Effector memory CD4-positive, alpha-beta T cell (primary cell): ENCODE data around the gene WIPF3.

ENCODE experiments used
- DNase-seq, 3 donors: peaks; one replicate each; pipeline ENCODE4 v3.0.0-alpha.2; 2020
- H3K27ac ChIP-seq: 2 replicates; pipeline ENCODE4 v1.7.0; 2013; ENCODE audit warnings: mild to moderate bottlenecking, low read length, moderate library complexity; ENCODE audit not compliant: insufficient read depth, poor library complexity, severe bottlenecking
- H3K27me3 ChIP-seq: replicated peaks from 2 replicates; pipeline ENCODE4 v1.7.0; 2013; ENCODE audit warnings: mild to moderate bottlenecking, low read length; ENCODE audit not compliant: insufficient read depth, control insufficient read depth, poor library complexity, severe bottlenecking
- H3K36me3 ChIP-seq: 2 replicates; pipeline ENCODE4 v1.7.0; 2013; ENCODE audit warnings: mild to moderate bottlenecking, low read length, moderate library complexity; ENCODE audit not compliant: control insufficient read depth, insufficient read depth
- H3K4me1 ChIP-seq: 2 replicates; pipeline ENCODE4 v1.7.0; 2013; ENCODE audit warnings: low read length, mild to moderate bottlenecking; ENCODE audit not compliant: control insufficient read depth, insufficient read depth, poor library complexity, severe bottlenecking
- H3K4me3 ChIP-seq: 2 replicates; pipeline ENCODE4 v1.7.0; 2013; ENCODE audit warnings: low read length, low read depth, mild to moderate bottlenecking; ENCODE audit not compliant: insufficient read depth, poor library complexity, severe bottlenecking
- H3K9me3 ChIP-seq: 2 replicates; pipeline ENCODE4 v1.7.0; 2013; ENCODE audit warnings: mild to moderate bottlenecking, low read length, moderate library complexity; ENCODE audit not compliant: control insufficient read depth

WIPF3 gene

DNA sequence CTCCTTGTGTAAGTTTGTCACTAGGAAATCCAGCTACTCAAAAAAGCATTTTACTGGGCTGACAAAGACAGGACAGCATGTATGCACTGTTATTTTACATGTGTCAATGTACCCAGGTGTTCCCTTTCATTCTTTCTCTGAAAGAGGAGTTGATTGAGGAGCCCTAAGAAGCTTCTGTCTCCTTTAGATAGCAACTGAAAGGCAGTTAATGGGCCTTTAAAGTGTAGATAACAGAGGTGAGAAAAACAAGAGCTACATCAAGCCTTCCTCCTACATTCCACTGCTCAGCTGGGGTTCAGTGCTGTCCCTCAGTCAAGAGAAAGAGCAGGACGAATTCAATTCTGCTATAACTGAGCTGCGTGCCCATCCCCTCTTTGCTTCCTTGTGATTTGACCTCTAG is 12.8 kb upstream of the WIPF3 start:
- H3K36me3 ChIP-seq: no peaks in the 10 kb centered on the region
- H3K4me1 ChIP-seq: no peaks in the 10 kb centered on the region
- DNase-seq: no peak
- no peaks in the 10 kb centered on the region for H3K27me3 ChIP-seq
- H3K4me3 ChIP-seq: no peak overlapping the region
- no peak overlapping the region for H3K27ac ChIP-seq
- no peaks in the 10 kb centered on the region for H3K9me3 ChIP-seq

DNA sequence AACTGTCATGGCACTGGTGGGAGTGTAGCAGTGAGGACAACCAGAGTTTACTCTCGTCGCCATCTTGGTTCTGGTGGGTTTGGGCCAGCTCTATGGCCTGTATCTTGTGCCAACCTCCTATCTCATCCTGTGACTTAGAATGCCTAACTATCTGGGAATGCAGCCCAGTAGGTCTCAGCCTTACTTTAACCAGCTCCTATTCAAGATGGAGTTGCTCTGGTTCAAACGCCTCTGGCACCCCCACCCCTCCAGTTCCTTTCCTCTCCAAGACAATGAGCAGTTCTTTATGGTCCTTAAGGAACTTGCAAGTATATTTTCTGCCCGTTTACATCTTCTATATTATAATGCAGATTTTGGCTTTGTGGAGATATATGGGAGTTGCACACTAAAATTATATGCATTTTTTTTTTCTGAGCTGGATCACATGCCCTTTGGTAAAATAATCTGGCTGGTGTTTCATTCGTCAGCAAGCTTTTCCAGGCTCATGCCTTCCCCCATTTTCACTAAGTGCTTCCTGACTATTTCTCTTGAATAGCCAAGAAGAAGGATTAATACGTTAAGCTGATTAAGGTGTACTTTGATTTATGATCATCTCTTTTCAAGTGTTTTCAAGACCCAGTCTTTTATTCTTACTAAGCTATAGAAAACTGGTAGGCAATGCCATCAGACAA is 11.2 kb upstream of the WIPF3 start:
- no peaks in the 10 kb centered on the region for H3K27me3 ChIP-seq
- DNase-seq: no peak
- H3K4me1 ChIP-seq: no peaks in the 10 kb centered on the region
- no peak overlapping the region for H3K4me3 ChIP-seq
- H3K27ac ChIP-seq: no peak overlapping the region
- no peaks in the 10 kb centered on the region for H3K36me3 ChIP-seq
- no peaks in the 10 kb centered on the region for H3K9me3 ChIP-seq

DNA sequence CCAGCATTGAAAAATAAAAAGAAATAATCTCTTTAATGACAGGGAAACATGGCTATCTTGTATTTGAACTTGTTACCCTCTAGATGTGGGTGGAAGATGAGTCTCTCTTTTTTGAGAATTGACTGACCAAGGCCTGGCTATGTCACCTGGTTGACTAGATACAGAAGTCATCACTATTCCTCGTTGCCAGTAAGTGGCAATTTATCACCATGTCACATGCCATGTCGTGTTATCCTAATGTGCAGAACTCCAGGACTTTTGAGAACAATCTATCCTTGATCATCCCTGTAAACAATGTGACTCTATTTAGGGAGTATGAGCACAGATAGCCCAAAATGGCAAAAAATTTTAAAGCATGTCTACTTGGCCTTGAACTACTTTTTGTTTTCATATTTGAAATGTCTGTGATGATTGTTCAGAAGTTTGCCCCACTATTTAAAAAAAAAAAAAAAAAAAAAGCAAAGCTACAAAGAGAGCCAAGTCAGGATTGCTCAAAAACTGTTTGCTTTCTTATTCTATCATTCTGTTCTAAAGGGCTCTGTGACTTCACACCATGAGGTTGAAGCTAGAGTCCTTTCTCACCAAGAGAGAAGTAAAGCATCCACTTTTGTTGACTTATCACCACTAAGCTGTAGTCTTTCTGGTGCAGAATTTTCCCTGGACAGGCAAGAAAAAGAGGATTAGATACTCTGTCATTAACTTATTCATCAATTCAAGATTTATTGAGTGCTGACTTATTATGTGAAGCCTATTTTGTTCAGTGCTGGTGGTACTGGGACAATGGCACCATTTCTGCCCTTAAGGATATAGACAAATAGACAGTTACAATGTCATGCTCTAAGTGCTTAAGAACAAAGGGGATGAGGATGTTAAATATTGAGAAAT is 10.4 kb upstream of the WIPF3 start:
- Histone ChIP-seq H3K27ac (no peak overlapping the region), H3K4me3 (no peak overlapping the region), H3K27me3 (no peaks in the 10 kb centered on the region), H3K9me3 (no peaks in the 10 kb centered on the region), H3K36me3 (no peaks in the 10 kb centered on the region), H3K4me1 (no peaks in the 10 kb centered on the region)
- no peak for DNase-seq

DNA sequence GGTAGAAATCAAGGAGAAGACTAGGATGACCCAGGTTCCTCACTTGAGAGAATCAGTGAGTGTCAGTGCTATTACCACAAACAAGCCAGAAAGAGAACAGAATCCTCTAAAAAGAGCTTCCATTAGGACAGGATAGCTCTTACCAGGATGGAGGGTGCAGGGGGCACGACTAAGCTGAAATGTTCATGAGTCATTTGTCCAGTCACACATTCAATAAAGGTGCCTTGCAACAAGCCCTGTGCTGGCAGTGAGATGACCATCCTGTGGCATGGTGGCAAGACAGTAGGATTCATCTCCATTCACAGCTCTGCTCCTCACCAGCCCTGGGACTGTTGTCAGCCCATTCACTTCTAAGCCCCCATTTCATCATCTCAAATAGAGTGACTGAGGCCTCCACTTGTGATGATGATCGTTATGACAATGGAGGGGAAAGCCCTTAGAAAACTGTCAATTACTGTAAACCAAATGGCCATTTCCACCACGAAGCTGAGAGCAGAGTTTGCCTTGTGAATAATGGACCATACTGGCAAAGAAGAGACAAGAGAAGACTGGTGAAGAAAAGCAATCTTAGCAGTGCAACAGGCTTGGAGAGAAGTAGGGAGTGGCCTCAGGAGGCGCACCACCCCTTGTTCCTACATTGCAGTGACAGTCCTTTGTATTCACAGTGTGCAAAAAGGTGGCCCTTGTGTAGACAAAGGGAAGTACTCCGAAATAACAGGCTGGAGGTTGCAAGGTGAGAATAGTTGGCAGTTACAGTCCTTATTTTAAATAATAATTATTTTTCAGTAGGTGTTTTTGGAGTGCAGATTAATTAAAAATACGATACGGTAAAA is 9.0 kb upstream of the WIPF3 start:
- no peak for DNase-seq
- Histone ChIP-seq H3K36me3 (no peaks in the 10 kb centered on the region), H3K4me1 (no peaks in the 10 kb centered on the region), H3K9me3 (no peaks in the 10 kb centered on the region), H3K27ac (no peak overlapping the region), H3K4me3 (no peak overlapping the region), H3K27me3 (no peaks in the 10 kb centered on the region)

- Histone ChIP-seq H3K4me1 (no peaks in the 10 kb centered on the region), H3K4me3 (no peak overlapping the region), H3K27me3 (no peaks in the 10 kb centered on the region), H3K36me3 (no peaks in the 10 kb centered on the region), H3K9me3 (no peaks in the 10 kb centered on the region), H3K27ac (no peak overlapping the region)
- DNase-seq: no peak
Measured at GRCh38 chr7:29798422-29798821, 7.9 kb upstream of the WIPF3 start.

GRCh38 chr7:29801929-29802328 is 4.4 kb upstream of the WIPF3 start:
- peaks cover 5% of the 10 kb centered on the region for H3K27me3 ChIP-seq

DNA sequence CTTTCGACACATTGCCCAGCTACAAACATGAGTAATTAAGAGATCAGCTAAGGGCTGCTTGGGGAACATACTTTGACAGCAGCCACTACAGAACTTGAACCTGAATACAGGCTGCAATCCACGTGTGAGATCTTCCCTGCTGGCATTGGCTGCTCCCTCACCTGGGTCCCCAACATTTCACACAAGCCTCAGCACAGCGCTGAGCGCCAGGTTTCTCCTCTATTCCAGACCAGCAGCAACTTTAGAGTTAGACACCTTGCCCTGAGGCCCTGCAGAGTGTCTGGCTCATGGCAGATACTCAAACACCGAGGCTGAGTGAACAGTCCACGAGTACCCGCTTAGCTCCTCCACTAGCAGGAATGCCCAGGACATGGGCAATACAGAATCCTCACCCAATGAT is 1.3 kb upstream of the WIPF3 start:
- Histone ChIP-seq H3K36me3 (no peaks in the 10 kb centered on the region), H3K4me3 (no peak overlapping the region), H3K27ac (no peak overlapping the region), H3K4me1 (no peaks in the 10 kb centered on the region), H3K27me3 (peaks cover 5% of the 10 kb centered on the region), H3K9me3 (no peaks in the 10 kb centered on the region)
- DNase-seq: no peak

More at GRCh38 chr7:29801929-29802328, 4.4 kb upstream of the WIPF3 start:
- Histone ChIP-seq H3K27ac (no peak overlapping the region), H3K4me1 (no peaks in the 10 kb centered on the region), H3K36me3 (no peaks in the 10 kb centered on the region), H3K9me3 (no peaks in the 10 kb centered on the region), H3K4me3 (no peak overlapping the region)
- no peak for DNase-seq

DNA sequence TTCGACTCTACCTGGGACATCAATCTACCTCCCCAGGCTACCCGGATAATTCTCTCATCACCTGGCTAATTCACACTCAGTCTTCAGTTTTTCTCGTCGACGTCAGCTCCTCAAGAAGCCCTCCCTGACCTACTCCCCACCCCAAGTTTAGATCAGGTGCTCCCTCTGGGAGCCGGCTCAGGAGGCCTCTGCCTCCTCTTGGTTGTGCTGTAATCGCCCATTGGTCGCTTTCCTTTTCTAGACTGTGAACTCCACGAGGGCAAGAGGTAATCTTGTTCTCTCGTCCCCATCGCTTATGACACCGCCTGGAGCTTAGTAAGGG is 461 bp upstream of the WIPF3 start:
- no peaks in the 10 kb centered on the region for H3K9me3 ChIP-seq

DNA sequence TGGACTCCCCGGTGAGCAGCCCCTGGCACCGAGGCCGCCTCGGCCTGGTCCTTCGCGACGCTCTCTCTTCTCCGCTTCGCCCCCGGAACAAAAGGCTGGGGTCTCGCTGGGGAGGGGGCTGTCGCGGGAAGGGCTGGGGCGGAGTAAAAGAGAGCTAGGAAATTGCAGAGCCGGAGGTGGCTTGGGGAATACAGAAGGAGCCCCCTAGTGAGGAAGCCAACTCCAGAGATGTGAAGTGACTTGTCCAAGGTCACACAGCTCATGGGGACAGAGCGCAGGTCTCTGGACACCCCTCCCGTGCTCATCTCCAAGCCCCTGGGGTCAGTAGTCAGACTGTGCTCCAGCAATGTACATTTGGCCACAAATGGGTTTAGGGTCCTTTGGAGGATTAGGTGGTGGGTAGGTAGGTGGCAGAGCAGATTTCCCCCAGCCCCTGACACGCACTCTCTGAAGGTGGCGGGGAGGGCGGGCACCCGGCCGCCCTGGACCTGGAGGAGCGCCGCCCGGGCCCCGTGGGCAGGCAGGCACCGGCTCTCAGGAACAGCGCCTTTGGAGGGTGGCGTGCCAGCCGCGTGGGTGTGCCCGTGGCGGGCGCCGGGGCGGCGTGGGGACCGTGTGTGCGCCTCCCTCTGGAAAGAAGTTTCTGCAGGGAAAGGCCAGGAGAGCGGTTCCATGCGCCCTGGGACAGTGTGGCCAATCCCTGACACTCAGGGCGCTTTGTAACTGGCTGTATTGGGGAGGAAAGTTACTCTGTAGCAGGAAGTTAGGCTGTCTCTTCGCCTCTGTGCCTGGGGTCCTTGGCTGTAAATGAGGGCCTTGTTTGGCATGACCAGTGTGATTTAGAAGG is 910 bp downstream of the WIPF3 start:
- Histone ChIP-seq H3K4me3 (no peak overlapping the region), H3K4me1 (no peaks in the 10 kb centered on the region)
- DNase-seq: no peak

More for the DNA sequence above, 461 bp upstream of the WIPF3 start:
- Histone ChIP-seq H3K4me3 (no peak overlapping the region), H3K4me1 (no peaks in the 10 kb centered on the region), H3K27me3 (peaks cover 5% of the 10 kb centered on the region), H3K27ac (no peak overlapping the region), H3K36me3 (no peaks in the 10 kb centered on the region)
- no peak for DNase-seq

More for the DNA sequence above, 910 bp downstream of the WIPF3 start:
- H3K27me3 ChIP-seq: peaks cover 5% of the 10 kb centered on the region
- no peak overlapping the region for H3K27ac ChIP-seq
- H3K9me3 ChIP-seq: no peaks in the 10 kb centered on the region
- H3K36me3 ChIP-seq: no peaks in the 10 kb centered on the region
